Muscle of leg (tissue), 16 donors: ENCODE measurements around the gene DOLPP1. TPM values are rescaled to one million over a fixed set of nuclear protein-coding genes. Genes with fewer than 3 reads are reported as not detected.
A peak's percentile ranks its signal among the peaks of the same experiment; 100 is the strongest.
"Not testable (repeated sequence)": the region's sequence is repeated elsewhere in the genome, so short reads cannot be mapped to it uniquely, and the experiment has no call there.

Experiments used
- DNase-seq: peaks from one replicate; pipeline ENCODE4 v3.0.0; 2013
- H3K27ac ChIP-seq: one replicate; pipeline ENCODE4 v1.5.1; 2013; ENCODE audit warnings: mild to moderate bottlenecking, low read length, control low read depth
- H3K27me3 ChIP-seq: one replicate; pipeline ENCODE4 v1.6.1; 2013; ENCODE audit warnings: low read length; ENCODE audit not compliant: control insufficient read depth, insufficient read depth
- H3K36me3 ChIP-seq: one replicate; pipeline ENCODE4 v1.6.1; 2013; ENCODE audit warnings: low read length; ENCODE audit not compliant: control insufficient read depth, insufficient read depth
- H3K4me1 ChIP-seq: one replicate; pipeline ENCODE4 v1.6.1; 2013; ENCODE audit warnings: low read length; ENCODE audit not compliant: control insufficient read depth, insufficient read depth
- H3K4me3 ChIP-seq: one replicate; pipeline ENCODE4 v1.5.1; 2013; ENCODE audit warnings: low read length, control low read depth
- H3K9me3 ChIP-seq: replicated peaks from 2 replicates; pipeline ENCODE4 v1.6.1; 2013; ENCODE audit warnings: low read depth, low read length; ENCODE audit not compliant: control insufficient read depth
- WGBS: methylation state at CpG from one replicate; pipeline ENCODE4 v1.1.5; 2013; ENCODE audit warnings: missing lambda C conversion rate; ENCODE audit not compliant: insufficient coverage; 5-methylcytosine and 5-hydroxymethylcytosine counted together
- long read RNA-seq, 11 donors: transcript quantifications; one replicate each; lab custom pipeline, GENCODE V29; 2026
- polyA plus RNA-seq, 8 donors: library from polyadenylated mRNA; unstranded; fragments of 120-200 nt; gene quantifications; one replicate each; pipeline versions ENCODE4 v1.2.1 to v1.2.3, GENCODE V29; 2013; ENCODE audit warnings: inconsistent platforms in 1 of 8, low replicate concordance in 1 of 8; ENCODE audit not compliant: insufficient read length in 8 of 8, insufficient read depth in 1 of 8
- total RNA-seq: library from RNA; stranded (reverse); fragments of 120-200 nt; gene quantifications from one replicate; pipeline ENCODE4 v1.2.4, GENCODE V29; 2013

DOLPP1 gene, protein sequence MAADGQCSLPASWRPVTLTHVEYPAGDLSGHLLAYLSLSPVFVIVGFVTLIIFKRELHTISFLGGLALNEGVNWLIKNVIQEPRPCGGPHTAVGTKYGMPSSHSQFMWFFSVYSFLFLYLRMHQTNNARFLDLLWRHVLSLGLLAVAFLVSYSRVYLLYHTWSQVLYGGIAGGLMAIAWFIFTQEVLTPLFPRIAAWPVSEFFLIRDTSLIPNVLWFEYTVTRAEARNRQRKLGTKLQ
- total RNA-seq (7.5 TPM), polyA plus RNA-seq (10 to 100 TPM in 6 of 8 donors, 1 to 10 TPM in 2; 9.3 to 13.2 (median 10.8) TPM)
- long read RNA-seq, donor 1: 0 reads
- long read RNA-seq, donor 2: 0 reads
- long read RNA-seq, donor 3, partial matches to known transcripts: 0 of 2 reads
- long read RNA-seq, donor 3, other reads (novel, unspliced or antisense): 0 of 2 reads
- long read RNA-seq, donor 4, partial matches to known transcripts: 0 of 1 reads
- long read RNA-seq, donor 4, other reads (novel, unspliced or antisense): 0 of 1 reads
- long read RNA-seq, donor 5, partial matches to known transcripts: 15 of 17 reads
- long read RNA-seq, donor 5, other reads (novel, unspliced or antisense): 0 of 17 reads
- long read RNA-seq, donor 6, partial matches to known transcripts: 0 of 1 reads
- long read RNA-seq, donor 6, other reads (novel, unspliced or antisense): 0 of 1 reads
- long read RNA-seq, donor 7, partial matches to known transcripts: 9 of 11 reads
- long read RNA-seq, donor 7, other reads (novel, unspliced or antisense): 0 of 11 reads
- long read RNA-seq, donor 8: 0 reads
- long read RNA-seq, donor 9, partial matches to known transcripts: 0 of 2 reads
- long read RNA-seq, donor 9, other reads (novel, unspliced or antisense): 0 of 2 reads
- long read RNA-seq, donor 10, partial matches to known transcripts: 5 of 8 reads
- long read RNA-seq, donor 10, other reads (novel, unspliced or antisense): 0 of 8 reads
- long read RNA-seq, donor 11, partial matches to known transcripts: 0 of 5 reads
- long read RNA-seq, donor 11, other reads (novel, unspliced or antisense): 0 of 5 reads

DNA sequence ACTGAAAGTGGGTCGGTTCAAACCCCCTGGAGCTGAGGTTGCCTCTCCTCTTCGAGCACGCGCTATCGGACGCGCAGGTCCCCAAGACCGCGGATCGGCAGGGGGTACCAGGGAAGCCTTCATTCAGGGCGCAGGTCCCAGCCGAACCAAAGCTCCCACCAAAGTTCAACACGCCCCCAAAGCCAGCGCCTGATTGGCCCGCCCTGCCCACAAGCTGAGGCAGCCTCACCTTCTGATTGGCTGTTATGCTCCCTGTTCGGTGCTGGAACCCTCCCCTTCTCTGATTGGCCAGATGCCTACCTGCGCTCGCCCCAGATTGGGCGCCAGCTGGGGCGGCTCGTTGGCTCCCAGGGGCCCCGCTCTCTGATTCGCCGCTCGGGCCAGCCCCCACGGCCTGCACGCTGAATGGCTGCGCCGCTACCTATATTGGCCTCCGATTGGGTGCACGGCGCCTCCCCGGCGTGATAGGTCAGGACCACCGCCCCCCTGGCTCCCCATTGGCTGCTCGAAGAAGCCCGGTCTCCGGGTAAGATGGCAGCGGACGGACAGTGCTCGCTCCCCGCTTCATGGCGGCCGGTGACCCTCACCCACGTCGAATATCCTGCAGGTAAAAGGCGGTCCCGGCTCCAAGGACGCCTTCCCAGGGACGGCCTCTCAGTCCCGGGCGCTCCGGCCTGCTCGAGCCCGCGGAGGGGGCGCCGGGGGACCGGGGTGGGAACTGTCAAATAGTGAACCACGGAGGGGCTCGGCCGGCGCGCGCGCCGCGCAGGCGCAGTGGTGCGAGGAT is at the start of gene DOLPP1:
DOLPP1 (plus strand) TSS at position 511 of the 787 bp plus-strand sequence; CDS start at position 532, 21 bp downstream.
- under 1% methylated on average over 70 of the region's 70 CpGs for WGBS
- DNase-seq: peak; percentile 100
- no peaks in the 10 kb centered on the region for H3K9me3 ChIP-seq
- H3K27ac ChIP-seq: peak within 1 kb of the TSS; percentile 93
- peak within 1 kb of the TSS; percentile 93 for H3K4me3 ChIP-seq
- peaks cover 21% of the 10 kb centered on the region for H3K36me3 ChIP-seq
- H3K27me3 ChIP-seq: no peaks in the 10 kb centered on the region
- H3K4me1 ChIP-seq: peaks cover 20% of the 10 kb centered on the region

DNA sequence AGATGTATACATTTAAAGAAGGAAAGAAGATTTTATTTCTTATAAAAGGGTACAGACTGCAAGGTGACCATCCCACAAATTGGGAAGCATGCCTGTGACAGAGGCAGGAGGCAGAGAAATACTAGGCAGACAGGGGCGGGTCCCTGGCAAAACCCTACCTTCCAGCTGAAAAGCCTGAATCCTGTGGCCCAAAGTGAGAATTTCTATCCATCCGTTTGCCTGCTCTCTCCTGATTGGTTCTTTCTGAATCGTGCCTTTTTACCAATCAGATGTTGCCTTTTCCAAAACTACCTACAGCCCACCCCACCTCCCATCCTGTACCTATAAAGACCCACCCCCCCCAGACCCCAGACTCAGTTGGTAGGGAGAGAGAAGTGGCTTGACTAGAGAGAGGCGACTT is 49.4 kb upstream of the DOLPP1 start:
- Histone ChIP-seq H3K27ac (no peak overlapping the region), H3K4me3 (no peak overlapping the region), H3K9me3 (no peaks in the 10 kb centered on the region), H3K36me3 (no peaks in the 10 kb centered on the region), H3K4me1 (peaks cover 20% of the 10 kb centered on the region), H3K27me3 (no peaks in the 10 kb centered on the region)
- 56% methylated on average over 2 of the region's 4 CpGs for WGBS
- no peak for DNase-seq

DNA sequence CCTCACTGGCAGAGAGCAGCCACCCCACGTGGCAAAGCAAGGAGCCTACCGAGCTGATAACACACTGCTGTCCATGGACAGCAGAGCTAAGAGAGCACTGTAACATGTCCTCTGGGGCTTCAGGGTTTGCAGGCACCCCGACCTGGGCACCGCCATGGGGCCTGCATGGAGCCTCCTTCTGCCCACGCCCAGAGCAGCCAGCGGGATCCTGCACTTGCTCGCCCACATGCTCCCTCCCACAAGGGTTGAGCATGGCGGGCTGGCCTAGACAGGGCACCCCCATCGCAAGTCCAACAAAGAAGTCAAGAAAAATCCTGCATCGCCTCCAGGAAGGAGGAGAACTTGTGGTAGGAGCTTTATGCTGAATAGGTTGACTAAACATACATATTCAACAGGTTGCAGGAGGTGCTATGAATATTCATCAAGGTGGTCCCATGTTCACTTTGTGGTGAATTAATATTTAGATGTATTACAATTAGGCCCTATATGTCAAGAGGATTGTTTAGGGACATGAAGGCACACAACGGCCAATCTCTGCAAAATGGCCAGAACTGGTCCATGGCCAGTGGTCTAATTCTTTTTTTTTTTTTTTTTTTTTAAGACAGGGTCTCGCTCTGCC is 48.3 kb upstream of the DOLPP1 start:
- no peak overlapping the region for H3K27ac ChIP-seq
- H3K27me3 ChIP-seq: no peaks in the 10 kb centered on the region
- no peak for DNase-seq
- H3K36me3 ChIP-seq: no peaks in the 10 kb centered on the region
- no peaks in the 10 kb centered on the region for H3K9me3 ChIP-seq
- peaks cover 17% of the 10 kb centered on the region for H3K4me1 ChIP-seq
- WGBS: 93% methylated on average over 4 of the region's 12 CpGs
- H3K4me3 ChIP-seq: no peak overlapping the region

DNA sequence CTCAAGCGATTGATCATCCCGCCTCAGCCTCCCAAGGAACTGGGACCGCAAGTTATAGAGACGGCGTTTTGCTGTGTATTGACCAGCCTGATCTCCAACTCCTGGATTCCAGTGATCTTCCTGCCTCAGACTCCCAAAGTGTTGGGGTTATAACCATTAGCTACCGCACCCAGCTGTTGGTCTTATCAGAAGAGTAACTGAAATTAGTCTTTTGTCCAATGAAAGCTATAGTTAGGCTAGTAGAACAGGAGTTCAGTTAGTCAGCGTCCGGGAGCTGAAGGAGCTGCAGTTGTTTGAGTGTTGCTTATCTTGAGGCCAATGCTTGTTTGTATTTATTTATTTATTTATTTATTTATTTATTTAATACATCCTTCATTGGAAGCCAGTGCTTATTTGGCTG is 47.7 kb upstream of the DOLPP1 start:
- no peak overlapping the region for H3K4me3 ChIP-seq
- no peak overlapping the region for H3K27ac ChIP-seq
- no peak for DNase-seq
- peaks cover 22% of the 10 kb centered on the region for H3K4me1 ChIP-seq
- H3K9me3 ChIP-seq: no peaks in the 10 kb centered on the region
- H3K36me3 ChIP-seq: no peaks in the 10 kb centered on the region
- WGBS: 82% methylated on average over 5 of the region's 8 CpGs
- H3K27me3 ChIP-seq: no peaks in the 10 kb centered on the region

DNA sequence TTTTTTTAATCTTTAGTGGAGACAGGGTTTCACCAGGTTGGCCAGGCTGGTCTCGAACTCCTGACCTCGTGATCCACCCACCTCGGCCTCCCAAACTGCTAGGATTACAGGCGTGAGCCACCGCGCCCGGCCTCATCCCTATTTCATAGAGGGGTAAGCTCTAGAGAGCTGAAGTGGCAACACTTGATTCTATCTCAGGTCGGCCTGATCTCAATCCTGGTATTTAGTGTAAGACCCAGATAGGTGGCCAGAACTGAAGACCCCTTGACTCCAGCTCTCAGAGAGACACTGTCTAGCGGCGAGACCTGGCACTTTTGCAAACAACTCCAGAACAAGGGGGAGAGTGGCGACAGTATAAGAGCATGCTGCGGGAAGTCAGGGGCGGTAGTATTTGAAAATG is 45.1 kb upstream of the DOLPP1 start:
- not testable (repeated sequence) for H3K9me3 ChIP-seq, DNase-seq, H3K27me3 ChIP-seq, H3K36me3 ChIP-seq
- H3K4me1 ChIP-seq: peaks cover 23% of the 10 kb centered on the region
- WGBS: 46% methylated on average over 8 of the region's 13 CpGs
- H3K27ac ChIP-seq: peak overlapping the region; percentile 92
- peak overlapping the region; percentile 38 for H3K4me3 ChIP-seq

DNA sequence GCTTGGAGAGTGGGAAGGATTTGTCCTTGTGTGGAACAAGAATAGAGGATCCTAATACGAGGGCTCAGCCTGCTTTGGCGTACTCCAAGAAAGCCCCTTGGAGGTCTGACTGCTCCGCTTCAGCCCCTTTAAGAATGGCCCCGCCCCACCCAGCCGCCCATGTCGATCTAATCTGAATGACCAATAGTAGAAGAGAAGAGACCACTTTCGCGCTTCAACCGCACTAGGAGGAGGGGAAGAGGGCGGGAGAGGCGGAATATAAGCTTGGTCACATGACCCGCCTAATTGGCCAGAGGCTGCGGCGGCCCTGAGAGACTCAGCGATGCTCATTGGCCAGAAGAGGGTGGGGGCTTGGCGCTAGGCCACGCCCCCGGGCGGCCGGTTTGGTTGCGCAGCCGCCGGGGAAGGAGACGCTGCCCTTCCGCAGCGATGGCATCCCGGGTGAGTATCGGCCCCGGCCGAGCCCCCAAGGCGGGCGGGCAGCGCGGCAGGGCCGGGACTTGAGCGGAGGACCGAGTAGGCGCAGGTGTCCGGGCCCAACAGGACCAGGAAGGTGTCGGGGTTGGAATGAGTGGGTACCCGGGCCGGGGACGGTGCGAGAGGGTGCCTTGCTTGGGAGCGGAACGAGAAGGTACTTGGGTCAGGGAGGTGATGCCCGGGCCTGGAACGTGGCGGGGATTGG is 44.5 kb upstream of the DOLPP1 start, which contains the start of gene MIGA2:
MIGA2 (plus strand) TSS at position 386 of the 682 bp plus-strand sequence. CDS start 3,969 bp downstream, outside the sequence.
- Histone ChIP-seq H3K4me1 (peaks cover 23% of the 10 kb centered on the region), H3K27me3 (no peaks in the 10 kb centered on the region), H3K27ac (peak within 1 kb of the TSS; percentile 92), H3K36me3 (peaks cover 6% of the 10 kb centered on the region), H3K4me3 (peak within 1 kb of the TSS; percentile 99), H3K9me3 (no peaks in the 10 kb centered on the region)
- peak; percentile 100 for DNase-seq
- WGBS: under 1% methylated on average over 44 of the region's 49 CpGs

DNA sequence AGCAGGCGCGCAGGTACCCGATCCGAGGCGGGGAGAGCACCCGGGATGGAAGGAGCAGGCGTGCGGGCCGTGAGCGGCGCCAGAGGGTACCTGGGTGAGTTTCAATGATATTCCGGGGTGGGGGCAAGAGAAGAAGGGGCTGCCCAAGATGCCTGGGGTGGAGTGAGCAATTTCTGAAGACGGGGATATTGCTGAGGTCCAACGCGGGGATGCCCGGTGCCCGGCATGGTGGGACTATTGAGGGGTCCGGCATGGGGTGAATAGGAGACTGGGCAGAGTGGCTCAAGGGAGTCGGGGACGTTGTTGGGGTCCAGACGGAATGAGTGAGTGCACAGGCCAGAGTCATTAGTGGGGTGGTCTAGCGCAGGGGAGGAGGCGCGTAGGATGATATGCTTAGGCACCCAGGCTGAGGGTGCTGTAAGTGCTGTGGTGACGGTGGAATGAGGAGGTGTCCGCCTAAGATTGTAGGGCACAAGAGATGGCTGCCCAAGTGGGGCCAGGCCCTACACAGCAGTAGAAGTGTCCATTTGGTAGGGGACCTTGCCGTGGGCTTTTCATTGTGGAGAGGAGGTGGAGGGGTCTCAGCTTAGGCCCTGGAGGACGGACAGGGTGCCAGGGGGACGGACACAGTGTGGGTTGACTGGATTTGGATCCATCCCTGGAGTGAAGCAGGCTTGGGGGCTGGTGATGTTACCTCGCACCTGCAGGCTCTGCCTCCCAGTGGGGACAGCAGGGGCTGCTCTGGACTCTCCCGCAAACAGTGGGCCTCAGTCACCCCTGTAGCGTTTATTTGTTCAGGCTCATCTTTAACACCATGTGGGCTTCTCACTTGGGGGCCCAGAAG is 43.8 kb upstream of the DOLPP1 start:
- peaks cover 13% of the 10 kb centered on the region for H3K36me3 ChIP-seq
- no peaks in the 10 kb centered on the region for H3K27me3 ChIP-seq
- peaks cover 23% of the 10 kb centered on the region for H3K4me1 ChIP-seq
- peak overlapping the region; percentile 20 for H3K27ac ChIP-seq
- peak overlapping the region; percentile 99 for H3K4me3 ChIP-seq
- no peaks in the 10 kb centered on the region for H3K9me3 ChIP-seq
- no peak for DNase-seq
- WGBS: 9% methylated on average over 32 of the region's 32 CpGs

DNA sequence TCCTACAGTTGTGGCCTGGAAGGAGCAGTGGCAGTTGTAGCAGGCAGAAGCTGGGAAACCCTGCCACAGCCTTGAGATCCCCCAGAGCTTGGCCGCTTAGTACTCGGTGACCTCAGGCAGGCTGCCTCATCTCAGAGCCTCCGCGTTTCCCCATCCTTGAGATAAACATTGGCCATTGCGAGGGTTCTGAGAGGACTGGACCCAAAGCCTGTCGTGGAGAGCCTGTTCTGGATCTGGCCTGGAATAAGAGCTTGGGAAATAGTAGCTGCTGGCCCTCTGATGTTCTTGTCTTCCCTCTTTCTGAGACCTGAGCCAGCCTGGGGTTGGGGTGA is 43.2 kb upstream of the DOLPP1 start:
- H3K9me3 ChIP-seq: no peaks in the 10 kb centered on the region
- peaks cover 19% of the 10 kb centered on the region for H3K36me3 ChIP-seq
- WGBS: 43% methylated on average over 6 of the region's 6 CpGs
- H3K4me1 ChIP-seq: peaks cover 23% of the 10 kb centered on the region
- H3K27me3 ChIP-seq: no peaks in the 10 kb centered on the region
- peak overlapping the region; percentile 99 for H3K4me3 ChIP-seq
- no peak for DNase-seq
- H3K27ac ChIP-seq: peak overlapping the region; percentile 20
